Liver (tissue), 3 donors: ENCODE data around the gene BEST2.

Source experiments
- EGR1 ChIP-seq, 2 donors: IDR thresholded peaks; 2 replicates each; pipeline ENCODE4 v1.6.1; 2016 to 2018; ENCODE audit warnings: antibody characterized with exemption in 2 of 2, low read depth in 2 of 2
- HNF4A ChIP-seq, 2 donors: conservative IDR thresholded peaks; 2 replicates each; pipeline ENCODE4 v1.6.1; 2016; ENCODE audit warnings: antibody characterized with exemption in 2 of 2, mild to moderate bottlenecking in 2 of 2
- JUND ChIP-seq, 2 donors: IDR thresholded peaks; 2 replicates each; pipeline ENCODE4 v1.6.1; 2016; ENCODE audit warnings: antibody characterized with exemption in 2 of 2
- RAD21 ChIP-seq, 2 donors: IDR thresholded peaks; 2 replicates each; pipeline ENCODE4 v1.6.1; 2016; ENCODE audit warnings: antibody characterized with exemption in 2 of 2, mild to moderate bottlenecking in 2 of 2
- TAF1 ChIP-seq: conservative IDR thresholded peaks from 2 replicates; pipeline ENCODE4 v1.6.1; 2016; ENCODE audit warnings: antibody characterized with exemption, mild to moderate bottlenecking
- TF ChIP-seq, protein P1 (sequence below): fragments of 150-350 bp; IDR thresholded peaks from 2 replicates; pipeline ENCODE4 v1.5.1; 2017; ENCODE audit warnings: improper control_type of control experiment, low read depth, low read length; ENCODE audit not compliant: missing input control
- TF ChIP-seq, protein P2 (sequence below): IDR thresholded peaks from 2 replicates; pipeline ENCODE4 v1.6.1; 2016; ENCODE audit warnings: antibody characterized with exemption, mild to moderate bottlenecking
- TF ChIP-seq, protein P3 (sequence below): IDR thresholded peaks from 2 replicates; pipeline ENCODE4 v1.6.1; 2016; ENCODE audit warnings: antibody characterized with exemption
- donor health status: healthy.
- donor health status: healthy.

- TF ChIP-seq, protein P1, sequence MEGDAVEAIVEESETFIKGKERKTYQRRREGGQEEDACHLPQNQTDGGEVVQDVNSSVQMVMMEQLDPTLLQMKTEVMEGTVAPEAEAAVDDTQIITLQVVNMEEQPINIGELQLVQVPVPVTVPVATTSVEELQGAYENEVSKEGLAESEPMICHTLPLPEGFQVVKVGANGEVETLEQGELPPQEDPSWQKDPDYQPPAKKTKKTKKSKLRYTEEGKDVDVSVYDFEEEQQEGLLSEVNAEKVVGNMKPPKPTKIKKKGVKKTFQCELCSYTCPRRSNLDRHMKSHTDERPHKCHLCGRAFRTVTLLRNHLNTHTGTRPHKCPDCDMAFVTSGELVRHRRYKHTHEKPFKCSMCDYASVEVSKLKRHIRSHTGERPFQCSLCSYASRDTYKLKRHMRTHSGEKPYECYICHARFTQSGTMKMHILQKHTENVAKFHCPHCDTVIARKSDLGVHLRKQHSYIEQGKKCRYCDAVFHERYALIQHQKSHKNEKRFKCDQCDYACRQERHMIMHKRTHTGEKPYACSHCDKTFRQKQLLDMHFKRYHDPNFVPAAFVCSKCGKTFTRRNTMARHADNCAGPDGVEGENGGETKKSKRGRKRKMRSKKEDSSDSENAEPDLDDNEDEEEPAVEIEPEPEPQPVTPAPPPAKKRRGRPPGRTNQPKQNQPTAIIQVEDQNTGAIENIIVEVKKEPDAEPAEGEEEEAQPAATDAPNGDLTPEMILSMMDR = no peak
- TF ChIP-seq JUND (IDR thresholded peaks at IDR 0.05) (no peak), TAF1 (no peak), RAD21 (IDR thresholded peaks at IDR 0.05) (no peak), EGR1 (IDR thresholded peaks at IDR 0.05; ENCODE audit: low read depth in 2 of 2) (no peak), HNF4A (conservative IDR thresholded peaks at IDR 0.05) (no peak)
- TF ChIP-seq, protein P2, sequence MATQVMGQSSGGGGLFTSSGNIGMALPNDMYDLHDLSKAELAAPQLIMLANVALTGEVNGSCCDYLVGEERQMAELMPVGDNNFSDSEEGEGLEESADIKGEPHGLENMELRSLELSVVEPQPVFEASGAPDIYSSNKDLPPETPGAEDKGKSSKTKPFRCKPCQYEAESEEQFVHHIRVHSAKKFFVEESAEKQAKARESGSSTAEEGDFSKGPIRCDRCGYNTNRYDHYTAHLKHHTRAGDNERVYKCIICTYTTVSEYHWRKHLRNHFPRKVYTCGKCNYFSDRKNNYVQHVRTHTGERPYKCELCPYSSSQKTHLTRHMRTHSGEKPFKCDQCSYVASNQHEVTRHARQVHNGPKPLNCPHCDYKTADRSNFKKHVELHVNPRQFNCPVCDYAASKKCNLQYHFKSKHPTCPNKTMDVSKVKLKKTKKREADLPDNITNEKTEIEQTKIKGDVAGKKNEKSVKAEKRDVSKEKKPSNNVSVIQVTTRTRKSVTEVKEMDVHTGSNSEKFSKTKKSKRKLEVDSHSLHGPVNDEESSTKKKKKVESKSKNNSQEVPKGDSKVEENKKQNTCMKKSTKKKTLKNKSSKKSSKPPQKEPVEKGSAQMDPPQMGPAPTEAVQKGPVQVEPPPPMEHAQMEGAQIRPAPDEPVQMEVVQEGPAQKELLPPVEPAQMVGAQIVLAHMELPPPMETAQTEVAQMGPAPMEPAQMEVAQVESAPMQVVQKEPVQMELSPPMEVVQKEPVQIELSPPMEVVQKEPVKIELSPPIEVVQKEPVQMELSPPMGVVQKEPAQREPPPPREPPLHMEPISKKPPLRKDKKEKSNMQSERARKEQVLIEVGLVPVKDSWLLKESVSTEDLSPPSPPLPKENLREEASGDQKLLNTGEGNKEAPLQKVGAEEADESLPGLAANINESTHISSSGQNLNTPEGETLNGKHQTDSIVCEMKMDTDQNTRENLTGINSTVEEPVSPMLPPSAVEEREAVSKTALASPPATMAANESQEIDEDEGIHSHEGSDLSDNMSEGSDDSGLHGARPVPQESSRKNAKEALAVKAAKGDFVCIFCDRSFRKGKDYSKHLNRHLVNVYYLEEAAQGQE = no peak
- TF ChIP-seq, protein P3, sequence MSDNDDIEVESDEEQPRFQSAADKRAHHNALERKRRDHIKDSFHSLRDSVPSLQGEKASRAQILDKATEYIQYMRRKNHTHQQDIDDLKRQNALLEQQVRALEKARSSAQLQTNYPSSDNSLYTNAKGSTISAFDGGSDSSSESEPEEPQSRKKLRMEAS = peak; percentile 70
Measured at GRCh38 chr19:12723641-12724426, 27.8 kb upstream of the BEST2 start, which contains the start of gene TNPO2.
